AG08396 (cell line): ENCODE data around the gene GPX3.

ENCODE experiments used
- DNase-seq: peaks from one replicate; pipeline ENCODE4 v3.0.0; 2012; ENCODE audit warnings: low spot score, mixed read lengths

Gene GPX3

GRCh38 chr5:151034422-151035379 lies 14.3 kb downstream of the GPX3 start:
- no peak for DNase-seq

- no peak for DNase-seq
Measured at GRCh38 chr5:151036556-151036955, 16.2 kb downstream of the GPX3 start.

- DNase-seq, result peak; percentile 84
Measured at GRCh38 chr5:151037561-151038411, 17.4 kb downstream of the GPX3 start.

- no peak for DNase-seq
Measured at GRCh38 chr5:151038412-151038745, 18.0 kb downstream of the GPX3 start.

- no peak for DNase-seq
Measured at GRCh38 chr5:151038801-151039238, 18.4 kb downstream of the GPX3 start.

- no peak for DNase-seq
Measured at GRCh38 chr5:151039665-151040064, 19.3 kb downstream of the GPX3 start.

GRCh38 chr5:151040211-151040747 lies 19.9 kb downstream of the GPX3 start:
- DNase-seq, result no peak

- DNase-seq, result no peak
Measured at GRCh38 chr5:151041577-151042268, 21.3 kb downstream of the GPX3 start.

GRCh38 chr5:151042453-151043093 lies 22.2 kb downstream of the GPX3 start:
- DNase-seq, result no peak

- DNase-seq, result peak; percentile 41
Measured at GRCh38 chr5:151047814-151048425, 27.5 kb downstream of the GPX3 start.

- no peak for DNase-seq
Measured at GRCh38 chr5:151048526-151048925, 28.1 kb downstream of the GPX3 start.

- DNase-seq, result peak; percentile 82
Measured at GRCh38 chr5:151051066-151051930, 30.9 kb downstream of the GPX3 start.

GRCh38 chr5:151051931-151052608 lies 31.7 kb downstream of the GPX3 start:
- DNase-seq, result no peak

GRCh38 chr5:151052836-151053235 lies 32.4 kb downstream of the GPX3 start:
- no peak for DNase-seq

- no peak for DNase-seq
Measured at GRCh38 chr5:151053796-151054462, 33.5 kb downstream of the GPX3 start.

GRCh38 chr5:151054709-151055108 lies 34.3 kb downstream of the GPX3 start:
- DNase-seq, result no peak

- no peak for DNase-seq
Measured at GRCh38 chr5:151055336-151055735, 34.9 kb downstream of the GPX3 start.

- DNase-seq, result no peak
Measured at GRCh38 chr5:151056379-151057325, 36.3 kb downstream of the GPX3 start.
